AG04450 (cell line): ENCODE measurements around the gene SH3PXD2B. TPM values are rescaled to one million over a fixed set of nuclear protein-coding genes. Genes with fewer than 3 reads are reported as not detected.
A peak's percentile ranks its signal among the peaks of the same experiment; 100 is the strongest.

ENCODE experiments used
- CTCF ChIA-PET: fragments of 300-600, 350-600 bp; formaldehyde crosslinking; extraction: SDS; loops from one replicate; lab custom pipeline; 2022; ENCODE audit warnings: antibody characterized with exemption, inconsistent platforms; lab: Charles Lee
- POLR2A ChIA-PET: fragments of 350-600 bp; formaldehyde crosslinking; extraction: SDS; loops from one replicate; lab custom pipeline; 2021; ENCODE audit warnings: antibody characterized with exemption, inconsistent platforms; lab: Yijun Ruan, JAX
- DNase-seq: peaks from one replicate; pipeline ENCODE4 v3.0.0-alpha.2; 2011; ENCODE audit warnings: low read depth, low spot score
- H3K27ac ChIP-seq: one replicate; pipeline ENCODE4 v1.5.1; 2012; ENCODE audit warnings: low read depth, low read length, control low read depth
- H3K27me3 ChIP-seq: one replicate; pipeline ENCODE4 v1.6.0; 2012; ENCODE audit warnings: low read length; ENCODE audit not compliant: control insufficient read depth, insufficient read depth
- H3K4me3 ChIP-seq: 2 replicates; pipeline ENCODE4 v1.5.1; 2011; ENCODE audit warnings: mild to moderate bottlenecking, low read depth, low read length, control low read depth
- H3K9me3 ChIP-seq: 2 replicates; pipeline ENCODE4 v1.5.1; 2012; ENCODE audit warnings: low read length; ENCODE audit not compliant: control insufficient read depth, insufficient read depth
- CTCF ChIP-seq: IDR thresholded peaks from 2 replicates; pipeline ENCODE4 v1.5.1; 2011; ENCODE audit warnings: low read depth, low read length, control low read depth, inconsistent platforms
- polyA plus RNA-seq: library from polyadenylated mRNA; depleted of rRNA; stranded (reverse); fragments of >200 nt; gene quantifications from 2 replicates; pipeline ENCODE4 v1.2.3, GENCODE V29; 2011

The SH3PXD2B gene
- polyA plus RNA-seq, 1 experiment, result 39.1 TPM

GRCh38 chr5:172283020-172283861 is 171.1 kb downstream of the SH3PXD2B start, which contains the start of gene UBTD2:
Gene UBTD2, minus strand, starts transcription at chr5:172283764. Its CDS starts 99 bp downstream, at chr5:172283665.
- no peaks in the 10 kb centered on the region for H3K27me3 ChIP-seq
- H3K4me3 ChIP-seq, result peak within 1 kb of the TSS; percentile 79
- ChIA-PET CTCF (interaction anchor here (0.6 to 2.4 kb wide), 14 partner anchors 9 to 472 kb away, joined by 3 to 11 read pairs (median 4); partner anchors contain the start of gene STK10), POLR2A (interaction anchor here (0.6 to 1.9 kb wide), 7 partner anchors 21 to 276 kb away, joined by 3 to 14 read pairs (median 3); partner anchors contain the start of genes FBXW11 and STK10)
- TF ChIP-seq CTCF, result peak; percentile 44
- no peak for DNase-seq
- peak within 1 kb of the TSS; percentile 68 for H3K27ac ChIP-seq
- no peaks in the 10 kb centered on the region for H3K9me3 ChIP-seq

- DNase-seq, result no peak
- H3K4me3 ChIP-seq, result peak overlapping the region; percentile 79
Observed at GRCh38 chr5:172282272-172283019, 171.9 kb downstream of the SH3PXD2B start.

GRCh38 chr5:172281346-172281745 is 173.0 kb downstream of the SH3PXD2B start:
- no peaks in the 10 kb centered on the region for H3K9me3 ChIP-seq
- H3K4me3 ChIP-seq, result peak overlapping the region; percentile 79
- ChIA-PET POLR2A (no interaction called here), CTCF (interaction anchor here (2.4 kb wide), 1 partner anchor 92 kb away, joined by 11 read pairs; the partner anchor contains the start of gene STK10)
- DNase-seq, result no peak
- no peak for TF ChIP-seq CTCF
- H3K27ac ChIP-seq, result peak overlapping the region; percentile 39
- no peaks in the 10 kb centered on the region for H3K27me3 ChIP-seq

More at GRCh38 chr5:172282272-172283019, 171.9 kb downstream of the SH3PXD2B start:
- peak overlapping the region; percentile 68 for H3K27ac ChIP-seq
- H3K9me3 ChIP-seq, result no peaks in the 10 kb centered on the region
- CTCF ChIA-PET, result interaction anchor here (0.6 to 2.4 kb wide), 14 partner anchors 9 to 472 kb away, joined by 3 to 11 read pairs (median 4); partner anchors contain the start of gene STK10
- POLR2A ChIA-PET, result interaction anchor here (0.7 to 1.9 kb wide), 6 partner anchors 20 to 175 kb away, joined by 3 to 14 read pairs (median 4); partner anchors contain the start of gene STK10
- no peaks in the 10 kb centered on the region for H3K27me3 ChIP-seq
- no peak for TF ChIP-seq CTCF

- H3K27me3 ChIP-seq, result no peaks in the 10 kb centered on the region
- CTCF ChIA-PET, result no interaction called here
- no peak for DNase-seq
- POLR2A ChIA-PET, result no interaction called here
- H3K9me3 ChIP-seq, result no peaks in the 10 kb centered on the region
- peak overlapping the region; percentile 79 for H3K4me3 ChIP-seq
- TF ChIP-seq CTCF, result no peak
- H3K27ac ChIP-seq, result peak overlapping the region; percentile 39
Observed at GRCh38 chr5:172280929-172281328, 173.4 kb downstream of the SH3PXD2B start.
